WTC11 (cell line): Measurements from ENCODE around the gene SH3GLB2. TPM values are rescaled to one million over a fixed set of nuclear protein-coding genes. Genes with fewer than 3 reads are reported as not detected.
A peak's percentile ranks its signal among the peaks of the same experiment; 100 is the strongest.

Experiments used
- ATAC-seq: fragments of 200-7000 bp; cut with Tn5 transposase; 2 replicates; pipeline ENCODE4 v1.10.0; 2021; ENCODE audit warnings: mild to moderate bottlenecking, moderate library complexity
- Bru-seq: library from RNA; stranded (reverse); fragments of 400-500 nt; gene quantifications from one replicate; lab custom pipeline; 2021; lab: Mats Ljungman, UMichigan
- CTCF ChIA-PET: fragments of 300-600 bp; sonication (Branson Sonifier 250); formaldehyde crosslinking; loops from one replicate; lab custom pipeline; 2021; ENCODE audit warnings: antibody characterized with exemption; lab: Charles Lee
- POLR2A ChIA-PET: fragments of 350-600 bp; sonication (Branson Sonifier 250); formaldehyde crosslinking; loops from one replicate; lab custom pipeline; 2021; ENCODE audit warnings: antibody characterized with exemption; lab: Charles Lee
- DNase-seq: peaks from one replicate; pipeline ENCODE4 v3.0.0; 2021; ENCODE audit warnings: low spot score
- H3K27ac Mint-ChIP-seq: 2 replicates; pipeline ENCODE4 v1.8.0; 2021; ENCODE audit warnings: mixed read lengths
- H3K27me3 Mint-ChIP-seq: 2 replicates; pipeline ENCODE4 v1.8.0; 2021; ENCODE audit warnings: low read depth, mild to moderate bottlenecking, moderate library complexity, mixed read lengths
- H3K36me3 Mint-ChIP-seq: 2 replicates; pipeline ENCODE4 v1.8.0; 2021; ENCODE audit warnings: mixed read lengths
- H3K4me1 Mint-ChIP-seq: 2 replicates; pipeline ENCODE4 v1.8.0; 2022; ENCODE audit warnings: mixed read lengths
- H3K4me3 Mint-ChIP-seq: 2 replicates; pipeline ENCODE4 v1.8.0; 2021; ENCODE audit warnings: mild to moderate bottlenecking, moderate library complexity, mixed read lengths
- H3K9me3 Mint-ChIP-seq: 2 replicates; pipeline ENCODE4 v1.8.0; 2021; ENCODE audit warnings: mixed read lengths
- AR ChIP-seq: fragments of 250-450 bp; sonication (Bioruptor Pico); IDR thresholded peaks from 2 replicates; pipeline ENCODE4 v1.9.0; 2021; ENCODE audit warnings: mild to moderate bottlenecking
- CDX4 ChIP-seq: fragments of 250-450 bp; sonication (Bioruptor Pico); IDR thresholded peaks from 2 replicates; pipeline ENCODE4 v1.9.0; 2021; ENCODE audit warnings: moderate library complexity, mild to moderate bottlenecking, inconsistent platforms, borderline replicate concordance
- CTCF ChIP-seq: fragments of 200-600 bp; IDR thresholded peaks from 2 replicates; pipeline ENCODE4 v1.8.0; 2022; ENCODE audit warnings: antibody characterized with exemption
- ERG ChIP-seq: fragments of 250-450 bp; sonication (Bioruptor Pico); IDR thresholded peaks from 2 replicates; pipeline ENCODE4 v1.8.0; 2021; ENCODE audit warnings: mild to moderate bottlenecking
- ETV6 ChIP-seq: sonication (generic); formaldehyde crosslinking; IDR thresholded peaks from 2 replicates; pipeline ENCODE4 v1.8.1; 2022; ENCODE audit warnings: mild to moderate bottlenecking, missing genetic modification reagents
- GABPB1 ChIP-seq: sonication (generic); formaldehyde crosslinking; IDR thresholded peaks from 2 replicates; pipeline ENCODE4 v1.8.1; 2023; ENCODE audit warnings: mild to moderate bottlenecking, missing genetic modification reagents
- PRDM15 ChIP-seq: sonication (generic); formaldehyde crosslinking; IDR thresholded peaks from 2 replicates; pipeline ENCODE4 v1.8.0; 2022; ENCODE audit warnings: missing genetic modification reagents
- SP1 ChIP-seq: sonication (generic); formaldehyde crosslinking; conservative IDR thresholded peaks from 2 replicates; pipeline ENCODE4 v1.8.1; 2022; ENCODE audit warnings: missing genetic modification reagents
- ZMAT4 ChIP-seq: fragments of 250-450 bp; sonication (Bioruptor Pico); IDR thresholded peaks from 2 replicates; pipeline ENCODE4 v1.9.0; 2021; ENCODE audit warnings: mild to moderate bottlenecking
- ZNF263 ChIP-seq: sonication (generic); formaldehyde crosslinking; IDR thresholded peaks from 2 replicates; pipeline ENCODE4 v1.8.1; 2022; ENCODE audit warnings: low read depth, mild to moderate bottlenecking, moderate library complexity, missing genetic modification reagents
- ZNF317 ChIP-seq: sonication (generic); formaldehyde crosslinking; IDR thresholded peaks from 2 replicates; pipeline ENCODE4 v1.8.1; 2023; ENCODE audit warnings: low read depth, mild to moderate bottlenecking, moderate library complexity, missing genetic modification reagents, borderline replicate concordance
- ZNF416 ChIP-seq: fragments of 250-450 bp; sonication (Bioruptor Pico); IDR thresholded peaks from 2 replicates; pipeline ENCODE4 v1.9.0; 2021; ENCODE audit warnings: mild to moderate bottlenecking, inconsistent platforms
- ZNF512 ChIP-seq: sonication (generic); formaldehyde crosslinking; IDR thresholded peaks from 2 replicates; pipeline ENCODE4 v1.8.1; 2022; ENCODE audit warnings: missing genetic modification reagents, borderline replicate concordance
- long read RNA-seq, 3 experiments: library from RNA in 1 of 3; library from capped mRNA in 1 of 3; library from polyadenylated mRNA in 1 of 3; unstranded in 2 of 3; stranded (forward) in 1 of 3; transcript quantifications; one replicate each; pipeline ENCODE4 v2.0.0, GENCODE V29; 2021
- total RNA-seq: library from RNA; stranded (reverse); gene quantifications from 3 replicates; pipeline ENCODE4 v1.2.3, GENCODE V29; 2021

Gene SH3GLB2
- total RNA-seq (59.7 to 65.7 TPM (median 62.9 TPM) in 3 replicates), Bru-seq, nascent RNA (percentile 57 among the genes with signal in this experiment)
- long read RNA-seq, experiment 1, full-length matches to known transcripts, result 234 of 366 reads
- long read RNA-seq, experiment 1, partial matches to known transcripts, result 25 of 366 reads
- long read RNA-seq, experiment 1, other reads (novel, unspliced or antisense), result 107 of 366 reads
- long read RNA-seq, experiment 2, full-length matches to known transcripts, result 39 of 70 reads
- long read RNA-seq, experiment 2, partial matches to known transcripts, result 11 of 70 reads
- long read RNA-seq, experiment 2, other reads (novel, unspliced or antisense), result 20 of 70 reads
- long read RNA-seq, experiment 3, result 0 reads

GRCh38 chr9:129028192-129028966, at the start of gene SH3GLB2:
Gene SH3GLB2, minus strand, starts transcription at chr9:129028331. Its CDS starts 177 bp downstream, at chr9:129028154.
- POLR2A ChIA-PET, result interaction anchor here (0.6 to 0.7 kb wide), 3 partner anchors 98 to 210 kb away, joined by 3 to 4 read pairs (median 3); partner anchors contain the start of genes ENDOG and SPOUT1
- DNase-seq, result peak; percentile 96
- H3K4me1 Mint-ChIP-seq, result peaks cover 23% of the 10 kb centered on the region
- CTCF ChIA-PET, result interaction anchor here (0.5 to 2.2 kb wide), 64 partner anchors 8 to 859 kb away, joined by 3 to 28 read pairs (median 4); partner anchors contain the start of genes CRAT, DOLPP1, ENDOG and GOLGA2
- TF ChIP-seq SP1 (CRISPR knock-in tag) (peak; percentile 77; the same call in 1 of the 2 replicates), PRDM15 (no peak), CTCF (peak; percentile 52), ZNF317 (CRISPR knock-in tag) (no peak), ZMAT4 (CRISPR knock-in tag) (no peak), GABPB1 (CRISPR knock-in tag) (no peak), ERG (no peak), ZNF416 (CRISPR knock-in tag) (no peak), ZNF263 (CRISPR knock-in tag) (no peak)
- TF ChIP-seq, all 79 proteins: peak for 2
- no peaks in the 10 kb centered on the region for H3K27me3 Mint-ChIP-seq
- no peaks in the 10 kb centered on the region for H3K9me3 Mint-ChIP-seq
- H3K4me3 Mint-ChIP-seq, result peak within 1 kb of the TSS; percentile 83
- H3K36me3 Mint-ChIP-seq, result no peaks in the 10 kb centered on the region
- H3K27ac Mint-ChIP-seq, result peak within 1 kb of the TSS; percentile 84
- peak; percentile 94 for ATAC-seq

DNA sequence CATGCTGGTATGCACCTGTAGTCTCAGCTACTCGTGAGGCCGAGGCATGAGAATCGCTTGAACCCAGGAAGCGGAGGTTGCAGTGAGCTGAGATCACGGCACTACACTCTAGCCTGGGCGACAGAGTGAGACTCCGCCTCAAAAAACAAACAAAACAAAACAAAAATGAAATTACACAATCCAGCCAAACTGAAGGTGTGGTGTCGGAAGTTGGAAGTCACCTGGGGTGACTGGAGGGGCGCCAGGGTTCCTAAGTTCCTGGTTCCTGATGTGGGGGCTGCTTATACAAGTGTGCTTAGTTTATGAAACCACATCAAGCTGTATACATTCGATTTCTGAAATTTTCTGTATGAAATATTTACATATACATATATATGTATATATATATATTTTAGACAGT, 49.1 kb upstream of the SH3GLB2 start:
- Mint-ChIP-seq H3K36me3 (no peaks in the 10 kb centered on the region), H3K27ac (peak overlapping the region; percentile 48; the same call in 1 of the 2 replicates), H3K4me3 (no peak overlapping the region), H3K4me1 (peaks cover 16% of the 10 kb centered on the region), H3K9me3 (no peaks in the 10 kb centered on the region)
- ChIA-PET POLR2A (no interaction called here), CTCF (no interaction called here)
- no peak for ATAC-seq
- TF ChIP-seq ZNF512 (CRISPR knock-in tag), result no peak
- TF ChIP-seq CDX4 (CRISPR knock-in tag), result no peak
- no peak for TF ChIP-seq ETV6
- no peak for TF ChIP-seq SP1 (CRISPR knock-in tag)
- TF ChIP-seq AR (CRISPR knock-in tag), result no peak
- TF ChIP-seq, all 79 proteins: peak for 0
- H3K27me3 Mint-ChIP-seq, result no peaks in the 10 kb centered on the region
- no peak for DNase-seq
